ENCODE results near the gene ANKRD1.

- TF ChIP-seq YY1 (IDR thresholded peaks at IDR 0.05; ENCODE audit: insufficient read depth, insufficient read length) (no peak), SUZ12 (IDR thresholded peaks at IDR 0.05; ENCODE audit: extremely low read depth, insufficient read depth, insufficient read length) (no peak)
Measured at GRCh38 chr10:90924552-90924951, 3.7 kb upstream of the ANKRD1 start.
